RPMI7951 (cell line): ENCODE data around the gene SLC7A9. TPM values are rescaled to one million over a fixed set of nuclear protein-coding genes. Genes with fewer than 3 reads are reported as not detected.

Experiments
- DNase-seq: peaks from one replicate; pipeline ENCODE4 v3.0.0-alpha.2; 2012; ENCODE audit warnings: low read depth
- total RNA-seq: library from RNA; depleted of rRNA; stranded (reverse); fragments of >200 nt; shearing (Covaris generic); gene quantifications from 2 replicates; pipeline ENCODE4 v1.2.3, GENCODE V29; 2014; rRNA removed

Gene SLC7A9
- total RNA-seq: not detected in 2 replicates

GRCh38 chr19:32869369-32869965, at the start of gene SLC7A9:
Gene SLC7A9 (minus strand): TSS chr19:32869767. CDS start chr19:32868534, 1,233 bp downstream.
- no peak for DNase-seq

- DNase-seq: no peak
Observed at GRCh38 chr19:32919365-32919764, 49.8 kb upstream of the SLC7A9 start.

- no peak for DNase-seq
Observed at GRCh38 chr19:32917616-32917996, 48.0 kb upstream of the SLC7A9 start.

GRCh38 chr19:32916969-32917615, 47.5 kb upstream of the SLC7A9 start:
- no peak for DNase-seq

GRCh38 chr19:32914879-32915660, 45.5 kb upstream of the SLC7A9 start:
- DNase-seq: no peak

GRCh38 chr19:32911467-32911866, 41.9 kb upstream of the SLC7A9 start:
- no peak for DNase-seq

- DNase-seq: no peak
Observed at GRCh38 chr19:32910874-32911273, 41.3 kb upstream of the SLC7A9 start.

GRCh38 chr19:32910094-32910493, 40.5 kb upstream of the SLC7A9 start:
- DNase-seq: no peak

- DNase-seq: no peak
Observed at GRCh38 chr19:32909257-32909656, 39.7 kb upstream of the SLC7A9 start.

- DNase-seq: no peak
Observed at GRCh38 chr19:32908641-32909190, 39.1 kb upstream of the SLC7A9 start.

- no peak for DNase-seq
Observed at GRCh38 chr19:32902448-32902847, 32.9 kb upstream of the SLC7A9 start.

- DNase-seq: no peak
Observed at GRCh38 chr19:32901504-32902161, 32.1 kb upstream of the SLC7A9 start.

- peak; percentile 21 for DNase-seq
Observed at GRCh38 chr19:32896516-32897214, 27.1 kb upstream of the SLC7A9 start.

GRCh38 chr19:32895384-32895783, 25.8 kb upstream of the SLC7A9 start:
- no peak for DNase-seq

GRCh38 chr19:32891609-32892008, 22.0 kb upstream of the SLC7A9 start:
- no peak for DNase-seq

GRCh38 chr19:32890841-32891240, 21.3 kb upstream of the SLC7A9 start:
- no peak for DNase-seq

GRCh38 chr19:32890326-32890725, 20.8 kb upstream of the SLC7A9 start:
- DNase-seq: no peak

GRCh38 chr19:32889137-32889934, 19.8 kb upstream of the SLC7A9 start:
- no peak for DNase-seq

- no peak for DNase-seq
Observed at GRCh38 chr19:32887572-32888215, 18.1 kb upstream of the SLC7A9 start.

GRCh38 chr19:32886241-32886640, 16.7 kb upstream of the SLC7A9 start:
- no peak for DNase-seq
